Prostate gland (tissue), 2 donors: ENCODE measurements around the gene ARFGAP1.

Experiments used
- CTCF ChIP-seq, 4 experiments: fragments of 200-600 bp in 2 of 4; fragments of 450-650 bp in 2 of 4; sonication (generic) in 2 of 4; IDR thresholded peaks; 1 replicate in 3 of 4; 2 replicates in 1 of 4; pipeline ENCODE4 v1.5.1; 2016 to 2019; ENCODE audit warnings: antibody characterized with exemption in 4 of 4, mild to moderate bottlenecking in 2 of 4, moderate library complexity in 2 of 4
- POLR2A ChIP-seq: fragments of 450-650 bp; IDR thresholded peaks from one replicate; pipeline ENCODE4 v1.6.1; 2016; ENCODE audit warnings: antibody characterized with exemption, mild to moderate bottlenecking
- POLR2AphosphoS5 ChIP-seq: sonication (generic); formaldehyde crosslinking; IDR thresholded peaks from one replicate; pipeline ENCODE4 v1.6.1; 2017; ENCODE audit warnings: antibody characterized with exemption

GRCh38 chr20:63336232-63336752, 63.7 kb downstream of the ARFGAP1 start:
- no peak for TF ChIP-seq POLR2A
- no peak for TF ChIP-seq CTCF (IDR thresholded peaks at IDR 0.05)
- TF ChIP-seq POLR2AphosphoS5, result no peak
